ENCODE data around the gene FNDC3B.

FNDC3B gene

GRCh38 chr3:172167892-172168648 is 128.7 kb downstream of the FNDC3B start:
- DNase-seq (ENCODE audit: low spot score): no peak
- no peak for TF ChIP-seq CTCF (IDR thresholded peaks at IDR 0.05; ENCODE audit: extremely low read depth, missing control alignments)

- DNase-seq (ENCODE audit: low spot score): no peak
- no peak for TF ChIP-seq CTCF (IDR thresholded peaks at IDR 0.05; ENCODE audit: extremely low read depth, missing control alignments)
Observed at GRCh38 chr3:172170073-172170709, 130.8 kb downstream of the FNDC3B start.

GRCh38 chr3:172170841-172171240 is 131.5 kb downstream of the FNDC3B start:
- no peak for TF ChIP-seq CTCF (IDR thresholded peaks at IDR 0.05; ENCODE audit: extremely low read depth, missing control alignments)
- no peak for DNase-seq (ENCODE audit: low spot score)

GRCh38 chr3:172171396-172172075 is 132.2 kb downstream of the FNDC3B start:
- no peak for TF ChIP-seq CTCF (IDR thresholded peaks at IDR 0.05; ENCODE audit: extremely low read depth, missing control alignments)
- DNase-seq (ENCODE audit: low spot score): no peak

- TF ChIP-seq CTCF (IDR thresholded peaks at IDR 0.05; ENCODE audit: extremely low read depth, missing control alignments): no peak
- DNase-seq (ENCODE audit: low spot score): no peak
Observed at GRCh38 chr3:172173316-172174254, 134.2 kb downstream of the FNDC3B start.

GRCh38 chr3:172174513-172175253 is 135.3 kb downstream of the FNDC3B start:
- DNase-seq (ENCODE audit: low spot score): no peak
- TF ChIP-seq CTCF (IDR thresholded peaks at IDR 0.05; ENCODE audit: extremely low read depth, missing control alignments): no peak

Measured in GM20000 (cell line).